ENCODE results near the gene PTHLH.

The PTHLH gene

GRCh38 chr12:27931390-27931789 is 41.1 kb downstream of the PTHLH start:
- no peaks in the 10 kb centered on the region for H3K36me3 ChIP-seq (ENCODE audit: control insufficient read depth, low read depth, low read length)
- H3K4me3 ChIP-seq (ENCODE audit: low read length) = no peak overlapping the region
- no peak overlapping the region for H3K9ac ChIP-seq (ENCODE audit: low read length)
- no peaks in the 10 kb centered on the region for H3K27me3 ChIP-seq (ENCODE audit: control insufficient read depth, insufficient read depth, low read length)
- H3K4me1 ChIP-seq (ENCODE audit: control insufficient read depth, low read depth, low read length) = no peaks in the 10 kb centered on the region
- no peak overlapping the region for H3K27ac ChIP-seq (ENCODE audit: low read length)
- H3K9me3 ChIP-seq (ENCODE audit: control insufficient read depth, low read depth, low read length) = no peaks in the 10 kb centered on the region

GRCh38 chr12:27927347-27927746 is 45.2 kb downstream of the PTHLH start:
- Histone ChIP-seq H3K27me3 (ENCODE audit: control insufficient read depth, insufficient read depth, low read length) (no peaks in the 10 kb centered on the region), H3K4me3 (ENCODE audit: low read length) (no peak overlapping the region), H3K4me1 (ENCODE audit: control insufficient read depth, low read depth, low read length) (no peaks in the 10 kb centered on the region), H3K36me3 (ENCODE audit: control insufficient read depth, low read depth, low read length) (no peaks in the 10 kb centered on the region), H3K27ac (ENCODE audit: low read length) (no peak overlapping the region), H3K9ac (ENCODE audit: low read length) (no peak overlapping the region), H3K9me3 (ENCODE audit: control insufficient read depth, low read depth, low read length) (no peaks in the 10 kb centered on the region)

- no peak overlapping the region for H3K4me3 ChIP-seq (ENCODE audit: low read length)
- no peaks in the 10 kb centered on the region for H3K27me3 ChIP-seq (ENCODE audit: control insufficient read depth, insufficient read depth, low read length)
- H3K36me3 ChIP-seq (ENCODE audit: control insufficient read depth, low read depth, low read length) = no peaks in the 10 kb centered on the region
- no peak overlapping the region for H3K9ac ChIP-seq (ENCODE audit: low read length)
- H3K4me1 ChIP-seq (ENCODE audit: control insufficient read depth, low read depth, low read length) = peaks cover 3% of the 10 kb centered on the region
- H3K27ac ChIP-seq (ENCODE audit: low read length) = no peak overlapping the region
- H3K9me3 ChIP-seq (ENCODE audit: control insufficient read depth, low read depth, low read length) = no peaks in the 10 kb centered on the region
Measured at GRCh38 chr12:27924350-27925135, 48.0 kb downstream of the PTHLH start.

GRCh38 chr12:27922531-27923139 is 49.9 kb downstream of the PTHLH start:
- Histone ChIP-seq H3K36me3 (ENCODE audit: control insufficient read depth, low read depth, low read length) (no peaks in the 10 kb centered on the region), H3K4me3 (ENCODE audit: low read length) (no peak overlapping the region), H3K27me3 (ENCODE audit: control insufficient read depth, insufficient read depth, low read length) (no peaks in the 10 kb centered on the region)

GRCh38 chr12:27919671-27920235 is 52.8 kb downstream of the PTHLH start:
- peaks cover 3% of the 10 kb centered on the region for H3K4me1 ChIP-seq (ENCODE audit: control insufficient read depth, low read depth, low read length)
- H3K9me3 ChIP-seq (ENCODE audit: control insufficient read depth, low read depth, low read length) = no peaks in the 10 kb centered on the region
- no peak overlapping the region for H3K27ac ChIP-seq (ENCODE audit: low read length)
- H3K9ac ChIP-seq (ENCODE audit: low read length) = no peak overlapping the region
- H3K36me3 ChIP-seq (ENCODE audit: control insufficient read depth, low read depth, low read length) = no peaks in the 10 kb centered on the region
- no peak overlapping the region for H3K4me3 ChIP-seq (ENCODE audit: low read length)
- H3K27me3 ChIP-seq (ENCODE audit: control insufficient read depth, insufficient read depth, low read length) = no peaks in the 10 kb centered on the region

More at GRCh38 chr12:27922531-27923139, 49.9 kb downstream of the PTHLH start:
- peaks cover 3% of the 10 kb centered on the region for H3K4me1 ChIP-seq (ENCODE audit: control insufficient read depth, low read depth, low read length)
- H3K9ac ChIP-seq (ENCODE audit: low read length) = no peak overlapping the region
- no peaks in the 10 kb centered on the region for H3K9me3 ChIP-seq (ENCODE audit: control insufficient read depth, low read depth, low read length)
- H3K27ac ChIP-seq (ENCODE audit: low read length) = no peak overlapping the region

- Histone ChIP-seq H3K9me3 (ENCODE audit: control insufficient read depth, low read depth, low read length) (no peaks in the 10 kb centered on the region), H3K4me1 (ENCODE audit: control insufficient read depth, low read depth, low read length) (peaks cover 3% of the 10 kb centered on the region), H3K27me3 (ENCODE audit: control insufficient read depth, insufficient read depth, low read length) (no peaks in the 10 kb centered on the region), H3K9ac (ENCODE audit: low read length) (no peak overlapping the region), H3K36me3 (ENCODE audit: control insufficient read depth, low read depth, low read length) (no peaks in the 10 kb centered on the region), H3K4me3 (ENCODE audit: low read length) (no peak overlapping the region), H3K27ac (ENCODE audit: low read length) (no peak overlapping the region)
Measured at GRCh38 chr12:27915536-27915935, 57.0 kb downstream of the PTHLH start.

- H3K9me3 ChIP-seq (ENCODE audit: control insufficient read depth, low read depth, low read length) = no peaks in the 10 kb centered on the region
- no peaks in the 10 kb centered on the region for H3K36me3 ChIP-seq (ENCODE audit: control insufficient read depth, low read depth, low read length)
- peaks cover 3% of the 10 kb centered on the region for H3K4me1 ChIP-seq (ENCODE audit: control insufficient read depth, low read depth, low read length)
- no peak overlapping the region for H3K27ac ChIP-seq (ENCODE audit: low read length)
- H3K9ac ChIP-seq (ENCODE audit: low read length) = no peak overlapping the region
- H3K4me3 ChIP-seq (ENCODE audit: low read length) = no peak overlapping the region
- H3K27me3 ChIP-seq (ENCODE audit: control insufficient read depth, insufficient read depth, low read length) = no peaks in the 10 kb centered on the region
Measured at GRCh38 chr12:27915021-27915420, 57.5 kb downstream of the PTHLH start.

- H3K27ac ChIP-seq (ENCODE audit: low read length) = no peak overlapping the region
- H3K9me3 ChIP-seq (ENCODE audit: control insufficient read depth, low read depth, low read length) = no peaks in the 10 kb centered on the region
- no peak overlapping the region for H3K9ac ChIP-seq (ENCODE audit: low read length)
- no peaks in the 10 kb centered on the region for H3K4me1 ChIP-seq (ENCODE audit: control insufficient read depth, low read depth, low read length)
- no peaks in the 10 kb centered on the region for H3K36me3 ChIP-seq (ENCODE audit: control insufficient read depth, low read depth, low read length)
- H3K27me3 ChIP-seq (ENCODE audit: control insufficient read depth, insufficient read depth, low read length) = no peaks in the 10 kb centered on the region
- no peak overlapping the region for H3K4me3 ChIP-seq (ENCODE audit: low read length)
Measured at GRCh38 chr12:27913999-27914614, 58.4 kb downstream of the PTHLH start.

GRCh38 chr12:27911397-27911796 is 61.1 kb downstream of the PTHLH start:
- Histone ChIP-seq H3K36me3 (ENCODE audit: control insufficient read depth, low read depth, low read length) (no peaks in the 10 kb centered on the region), H3K27ac (ENCODE audit: low read length) (no peak overlapping the region), H3K4me1 (ENCODE audit: control insufficient read depth, low read depth, low read length) (no peaks in the 10 kb centered on the region), H3K9me3 (ENCODE audit: control insufficient read depth, low read depth, low read length) (no peaks in the 10 kb centered on the region), H3K27me3 (ENCODE audit: control insufficient read depth, insufficient read depth, low read length) (no peaks in the 10 kb centered on the region), H3K9ac (ENCODE audit: low read length) (no peak overlapping the region), H3K4me3 (ENCODE audit: low read length) (no peak overlapping the region)

Measured in iPS-18a (cell line).